Measurements from ENCODE around the gene AVPR2.

Gene AVPR2

GRCh38 chrX:153951683-153952372, 47.4 kb downstream of the AVPR2 start:
- Histone ChIP-seq H3K9me3 (replicated peaks in 1 of 11) (no peaks in the 10 kb centered on the region), H3K36me3 (peaks cover 58 to 87% (median 81%) of the 10 kb centered on the region in 11 experiments), H3K9ac (peak overlapping the region in 7 of 11 experiments; percentile 9 to 63 (median 30); a peak in 4 of 22 replicates), H3K4me3 (no peak overlapping the region), H3K27me3 (peaks cover 0 to 44% (median 14%) of the 10 kb centered on the region in 11 experiments; a peak in 14 of 22 replicates), H4K20me1 (peaks cover 0 to 98% (median 92%) of the 10 kb centered on the region in 11 experiments; a peak in 19 of 22 replicates), H3K4me1 (peaks cover 54 to 74% (median 68%) of the 10 kb centered on the region in 10 experiments), H3K4me2 (peak overlapping the region in 9 of 11 experiments; percentile 37 to 87 (median 70); a peak in 11 of 22 replicates), H3K27ac (peak overlapping the region in 6 of 11 experiments; percentile 7 to 64 (median 37); a peak in 7 of 22 replicates)
- no peak for TF ChIP-seq Cebpa-rat (IDR thresholded peaks at IDR 0.05)

- Histone ChIP-seq H3K4me3 (no peak overlapping the region), H3K9ac (peak overlapping the region in 8 of 11 experiments; percentile 16 to 44 (median 28); a peak in 10 of 22 replicates), H4K20me1 (peaks cover 0 to 100% (median 94%) of the 10 kb centered on the region in 11 experiments; a peak in 19 of 22 replicates), H3K9me3 (replicated peaks in 1 of 11) (no peaks in the 10 kb centered on the region), H3K4me1 (peaks cover 49 to 69% (median 63%) of the 10 kb centered on the region in 10 experiments), H3K4me2 (peak overlapping the region; percentile 8 to 87 (median 39); a peak in 17 of 22 replicates), H3K27me3 (peaks cover 0 to 42% (median 9%) of the 10 kb centered on the region in 11 experiments; a peak in 11 of 22 replicates), H3K36me3 (peaks cover 65 to 94% (median 87%) of the 10 kb centered on the region in 11 experiments), H3K27ac (peak overlapping the region in 6 of 11 experiments; percentile 13 to 64 (median 37); a peak in 10 of 22 replicates)
- no peak for TF ChIP-seq Cebpa-rat (IDR thresholded peaks at IDR 0.05)
Observed at GRCh38 chrX:153952373-153953026, 48.0 kb downstream of the AVPR2 start.

- peak overlapping the region in 7 of 11 experiments; percentile 16 to 44 (median 30); a peak in 9 of 22 replicates for H3K9ac ChIP-seq
- H4K20me1 ChIP-seq = peaks cover 0 to 100% (median 94%) of the 10 kb centered on the region in 11 experiments; a peak in 19 of 22 replicates
- no peak overlapping the region for H3K4me3 ChIP-seq
- H3K27me3 ChIP-seq = peaks cover 0 to 38% (median 5%) of the 10 kb centered on the region in 11 experiments; a peak in 8 of 22 replicates
- peaks cover 40 to 60% (median 54%) of the 10 kb centered on the region in 10 experiments for H3K4me1 ChIP-seq
- no peak for TF ChIP-seq Cebpa-rat (IDR thresholded peaks at IDR 0.05)
- peak overlapping the region in 10 of 11 experiments; percentile 26 to 80 (median 38); a peak in 19 of 22 replicates for H3K4me2 ChIP-seq
- no peaks in the 10 kb centered on the region for H3K9me3 ChIP-seq (replicated peaks in 1 of 11)
- peak overlapping the region in 4 of 11 experiments; percentile 13 to 64 (median 36); a peak in 6 of 22 replicates for H3K27ac ChIP-seq
- H3K36me3 ChIP-seq = peaks cover 74 to 95% (median 90%) of the 10 kb centered on the region in 11 experiments
Observed at GRCh38 chrX:153953342-153953830, 48.9 kb downstream of the AVPR2 start.

- no peak overlapping the region for H3K4me3 ChIP-seq
- H3K4me2 ChIP-seq = peak overlapping the region in 8 of 11 experiments; percentile 8 to 43 (median 32); a peak in 10 of 22 replicates
- peak overlapping the region in 2 of 11 experiments; percentile 6 to 34; a peak in 2 of 22 replicates for H3K9ac ChIP-seq
- peaks cover 0 to 100% (median 97%) of the 10 kb centered on the region in 11 experiments; a peak in 20 of 22 replicates for H4K20me1 ChIP-seq
- H3K4me1 ChIP-seq = peaks cover 34 to 54% (median 48%) of the 10 kb centered on the region in 10 experiments
- H3K27ac ChIP-seq = no peak overlapping the region
- TF ChIP-seq Cebpa-rat (IDR thresholded peaks at IDR 0.05) = no peak
- H3K36me3 ChIP-seq = peaks cover 80 to 98% (median 96%) of the 10 kb centered on the region in 11 experiments
- H3K27me3 ChIP-seq = peaks cover 0 to 40% (median 5%) of the 10 kb centered on the region in 11 experiments; a peak in 10 of 22 replicates
- H3K9me3 ChIP-seq (replicated peaks in 1 of 11) = no peaks in the 10 kb centered on the region
Observed at GRCh38 chrX:153953892-153954557, 49.6 kb downstream of the AVPR2 start.

GRCh38 chrX:153954558-153955227, 50.2 kb downstream of the AVPR2 start:
- Histone ChIP-seq H3K4me3 (no peak overlapping the region), H3K36me3 (peaks cover 86 to 100% (median 98%) of the 10 kb centered on the region in 11 experiments), H3K9ac (no peak overlapping the region), H4K20me1 (peaks cover 0 to 100% (median 100%) of the 10 kb centered on the region in 11 experiments; a peak in 20 of 22 replicates), H3K9me3 (replicated peaks in 1 of 11) (no peaks in the 10 kb centered on the region), H3K4me1 (peaks cover 28 to 48% (median 43%) of the 10 kb centered on the region in 10 experiments), H3K27me3 (peaks cover 0 to 43% (median 7%) of the 10 kb centered on the region in 11 experiments; a peak in 11 of 22 replicates), H3K4me2 (no peak overlapping the region), H3K27ac (no peak overlapping the region)
- TF ChIP-seq Cebpa-rat (IDR thresholded peaks at IDR 0.05) = no peak

GRCh38 chrX:153955228-153955732, 50.8 kb downstream of the AVPR2 start:
- Histone ChIP-seq H3K4me3 (no peak overlapping the region), H4K20me1 (peaks cover 0 to 100% (median 100%) of the 10 kb centered on the region in 11 experiments; a peak in 20 of 22 replicates), H3K4me1 (peaks cover 22 to 42% (median 37%) of the 10 kb centered on the region in 10 experiments), H3K9me3 (replicated peaks in 1 of 11) (no peaks in the 10 kb centered on the region), H3K4me2 (no peak overlapping the region), H3K9ac (no peak overlapping the region), H3K27me3 (peaks cover 0 to 48% (median 10%) of the 10 kb centered on the region in 11 experiments; a peak in 11 of 22 replicates), H3K36me3 (peaks cover 86 to 100% (median 98%) of the 10 kb centered on the region in 11 experiments), H3K27ac (no peak overlapping the region)
- TF ChIP-seq Cebpa-rat (IDR thresholded peaks at IDR 0.05) = no peak

GRCh38 chrX:153956044-153956907, 51.8 kb downstream of the AVPR2 start:
- peaks cover 86 to 100% (median 98%) of the 10 kb centered on the region in 11 experiments for H3K36me3 ChIP-seq
- TF ChIP-seq Cebpa-rat (IDR thresholded peaks at IDR 0.05) = no peak

More at GRCh38 chrX:153956044-153956907, 51.8 kb downstream of the AVPR2 start:
- no peak overlapping the region for H3K4me2 ChIP-seq
- no peaks in the 10 kb centered on the region for H3K9me3 ChIP-seq (replicated peaks in 1 of 11)
- peaks cover 0 to 100% (median 100%) of the 10 kb centered on the region in 11 experiments; a peak in 20 of 22 replicates for H4K20me1 ChIP-seq
- H3K27me3 ChIP-seq = peaks cover 0 to 49% (median 19%) of the 10 kb centered on the region in 11 experiments; a peak in 15 of 22 replicates
- H3K4me1 ChIP-seq = peaks cover 12 to 32% (median 27%) of the 10 kb centered on the region in 10 experiments
- no peak overlapping the region for H3K4me3 ChIP-seq
- no peak overlapping the region for H3K27ac ChIP-seq
- H3K9ac ChIP-seq = no peak overlapping the region

All from BLaER1 treated with 17β-estradiol and CSF1 and Interleukin-3, amounts not matched to agents 10 nM and 100 nM (cell line).